Suprapubic skin (tissue), 3 donors: ENCODE results near the gene CSGALNACT2.

Source experiments
- POLR2A ChIP-seq, 2 donors: fragments of 450-650 bp; IDR thresholded peaks; one replicate each; pipeline ENCODE4 v1.6.1; 2017; ENCODE audit warnings: antibody characterized with exemption in 2 of 2, mild to moderate bottlenecking in 2 of 2, moderate library complexity in 2 of 2
- TF ChIP-seq, protein P1 (sequence below), 2 donors: fragments of 200-600 bp in 1 of 2; fragments of 450-650 bp in 1 of 2; sonication (generic) in 1 of 2; IDR thresholded peaks; one replicate each; pipeline ENCODE4 v1.5.1; 2016 to 2019; ENCODE audit warnings: antibody characterized with exemption in 2 of 2, mild to moderate bottlenecking in 1 of 2, moderate library complexity in 1 of 2

DNA sequence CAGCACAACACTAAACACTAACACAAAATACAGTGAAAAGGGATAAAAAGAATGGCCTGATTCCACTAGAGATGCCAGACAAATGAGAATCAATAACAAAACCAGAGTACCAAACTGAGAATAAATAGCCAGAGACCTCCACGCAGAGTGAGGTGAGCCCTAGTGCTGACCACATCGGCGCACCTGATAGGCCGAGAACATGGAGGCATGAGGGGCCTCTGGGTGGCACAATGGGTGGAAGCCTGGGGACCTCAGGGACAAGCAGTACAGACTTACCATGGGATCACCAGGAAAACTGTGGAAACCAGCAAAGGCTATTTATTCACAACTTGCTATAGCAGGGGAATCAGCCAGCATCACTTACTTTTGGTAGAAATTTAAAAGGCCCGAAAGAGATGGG lies 1.8 kb upstream of the CSGALNACT2 start:
- TF ChIP-seq, protein P1, sequence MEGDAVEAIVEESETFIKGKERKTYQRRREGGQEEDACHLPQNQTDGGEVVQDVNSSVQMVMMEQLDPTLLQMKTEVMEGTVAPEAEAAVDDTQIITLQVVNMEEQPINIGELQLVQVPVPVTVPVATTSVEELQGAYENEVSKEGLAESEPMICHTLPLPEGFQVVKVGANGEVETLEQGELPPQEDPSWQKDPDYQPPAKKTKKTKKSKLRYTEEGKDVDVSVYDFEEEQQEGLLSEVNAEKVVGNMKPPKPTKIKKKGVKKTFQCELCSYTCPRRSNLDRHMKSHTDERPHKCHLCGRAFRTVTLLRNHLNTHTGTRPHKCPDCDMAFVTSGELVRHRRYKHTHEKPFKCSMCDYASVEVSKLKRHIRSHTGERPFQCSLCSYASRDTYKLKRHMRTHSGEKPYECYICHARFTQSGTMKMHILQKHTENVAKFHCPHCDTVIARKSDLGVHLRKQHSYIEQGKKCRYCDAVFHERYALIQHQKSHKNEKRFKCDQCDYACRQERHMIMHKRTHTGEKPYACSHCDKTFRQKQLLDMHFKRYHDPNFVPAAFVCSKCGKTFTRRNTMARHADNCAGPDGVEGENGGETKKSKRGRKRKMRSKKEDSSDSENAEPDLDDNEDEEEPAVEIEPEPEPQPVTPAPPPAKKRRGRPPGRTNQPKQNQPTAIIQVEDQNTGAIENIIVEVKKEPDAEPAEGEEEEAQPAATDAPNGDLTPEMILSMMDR (IDR thresholded peaks at IDR 0.05): no peak
- TF ChIP-seq POLR2A (IDR thresholded peaks at IDR 0.05): no peak
